Activated CD4-positive, alpha-beta T cell treated with anti-CD3 and anti-CD28 coated beads, Interleukin-2, amount 10 ng/mL, durations not matched to agents 7 days and 5 days (primary cell): ENCODE data around the gene UBTD1. TPM values are rescaled to one million over a fixed set of nuclear protein-coding genes. Genes with fewer than 3 reads are reported as not detected.

Source experiments
- CTCF ChIA-PET: fragments of 350-600 bp; sonication (Branson Sonifier 250); formaldehyde crosslinking; loops from one replicate; lab custom pipeline; 2021; ENCODE audit warnings: antibody characterized with exemption; lab: Charles Lee
- POLR2A ChIA-PET: fragments of 350-600 bp; sonication (Branson Sonifier 250); formaldehyde crosslinking; loops from one replicate; lab custom pipeline; 2021; ENCODE audit warnings: antibody characterized with exemption; lab: Charles Lee
- DNase-seq: peaks from one replicate; pipeline ENCODE4 v3.0.0-alpha.2; 2020
- H3K27ac Mint-ChIP-seq: one replicate; pipeline ENCODE4 v1.8.0; 2021; ENCODE audit warnings: mild to moderate bottlenecking, moderate library complexity, mixed read lengths
- H3K27me3 Mint-ChIP-seq: one replicate; pipeline ENCODE4 v1.8.0; 2021; ENCODE audit warnings: mixed read lengths
- H3K36me3 Mint-ChIP-seq: one replicate; pipeline ENCODE4 v1.8.0; 2021; ENCODE audit warnings: low read depth, mixed read lengths
- H3K4me1 Mint-ChIP-seq: one replicate; pipeline ENCODE4 v1.8.0; 2021; ENCODE audit warnings: mixed read lengths
- H3K4me3 Mint-ChIP-seq: one replicate; pipeline ENCODE4 v1.8.0; 2021; ENCODE audit warnings: mild to moderate bottlenecking, moderate library complexity, mixed read lengths
- H3K9me3 Mint-ChIP-seq: one replicate; pipeline ENCODE4 v1.8.0; 2021; ENCODE audit warnings: mixed read lengths
- total RNA-seq, 2 experiments: library from RNA; stranded (reverse); gene quantifications; one replicate each; pipeline ENCODE4 v1.2.3, GENCODE V29; 2021

UBTD1 gene
- total RNA-seq, 2 experiments from 2014 or later, result 0.50 to 0.72 TPM

- Mint-ChIP-seq H3K27ac (no peak overlapping the region), H3K9me3 (peaks cover 3% of the 10 kb centered on the region), H3K4me1 (peaks cover 3% of the 10 kb centered on the region), H3K4me3 (no peak overlapping the region), H3K27me3 (no peaks in the 10 kb centered on the region), H3K36me3 (no peaks in the 10 kb centered on the region)
- no peak for DNase-seq
- CTCF ChIA-PET, result interaction anchor here (0.6 kb wide), 1 partner anchor 17 kb away, joined by 4 read pairs; no protein-coding TSS in a partner anchor
- POLR2A ChIA-PET, result no interaction called here
These were observed 66.1 kb downstream of the UBTD1 start for GRCh38 chr10:97564776-97565175.

- no peak for DNase-seq
- POLR2A ChIA-PET, result no interaction called here
- Mint-ChIP-seq H3K9me3 (peaks cover 3% of the 10 kb centered on the region), H3K27ac (no peak overlapping the region), H3K27me3 (no peaks in the 10 kb centered on the region), H3K4me3 (no peak overlapping the region), H3K4me1 (no peaks in the 10 kb centered on the region), H3K36me3 (no peaks in the 10 kb centered on the region)
- CTCF ChIA-PET, result no interaction called here
These were observed 67.7 kb downstream of the UBTD1 start for GRCh38 chr10:97566336-97566996.

GRCh38 chr10:97567891-97568290 is 69.2 kb downstream of the UBTD1 start:
- no peak for DNase-seq
- Mint-ChIP-seq H3K9me3 (no peaks in the 10 kb centered on the region), H3K27me3 (no peaks in the 10 kb centered on the region), H3K4me3 (no peak overlapping the region), H3K36me3 (no peaks in the 10 kb centered on the region), H3K4me1 (no peaks in the 10 kb centered on the region), H3K27ac (no peak overlapping the region)
- POLR2A ChIA-PET, result no interaction called here
- CTCF ChIA-PET, result interaction anchor here (1.7 kb wide), 1 partner anchor 50 kb away, joined by 3 read pairs; no protein-coding TSS in a partner anchor

- no peak overlapping the region for H3K4me3 Mint-ChIP-seq
- no peaks in the 10 kb centered on the region for H3K36me3 Mint-ChIP-seq
- no peaks in the 10 kb centered on the region for H3K27me3 Mint-ChIP-seq
- no peaks in the 10 kb centered on the region for H3K9me3 Mint-ChIP-seq
- no peak overlapping the region for H3K27ac Mint-ChIP-seq
- DNase-seq, result no peak
- POLR2A ChIA-PET, result no interaction called here
- no peaks in the 10 kb centered on the region for H3K4me1 Mint-ChIP-seq
- CTCF ChIA-PET, result no interaction called here
These were observed 71.5 kb downstream of the UBTD1 start for GRCh38 chr10:97570146-97570788.

GRCh38 chr10:97570789-97571471 is 72.2 kb downstream of the UBTD1 start:
- H3K27ac Mint-ChIP-seq, result no peak overlapping the region
- POLR2A ChIA-PET, result no interaction called here
- no peak for DNase-seq
- CTCF ChIA-PET, result interaction anchor here (1.2 to 2.3 kb wide), 7 partner anchors 10 to 95 kb away, joined by 3 to 11 read pairs (median 8); no protein-coding TSS in a partner anchor
- no peak overlapping the region for H3K4me3 Mint-ChIP-seq
- no peaks in the 10 kb centered on the region for H3K36me3 Mint-ChIP-seq
- no peaks in the 10 kb centered on the region for H3K4me1 Mint-ChIP-seq
- no peaks in the 10 kb centered on the region for H3K27me3 Mint-ChIP-seq
- no peaks in the 10 kb centered on the region for H3K9me3 Mint-ChIP-seq

- ChIA-PET CTCF (interaction anchor here (0.6 to 2.5 kb wide), 14 partner anchors 10 to 153 kb away, joined by 3 to 11 read pairs (median 5); partner anchors contain the start of genes C10orf62 and HOGA1), POLR2A (no interaction called here)
- no peak overlapping the region for H3K4me3 Mint-ChIP-seq
- no peaks in the 10 kb centered on the region for H3K9me3 Mint-ChIP-seq
- H3K27me3 Mint-ChIP-seq, result no peaks in the 10 kb centered on the region
- DNase-seq, result no peak
- H3K36me3 Mint-ChIP-seq, result no peaks in the 10 kb centered on the region
- no peaks in the 10 kb centered on the region for H3K4me1 Mint-ChIP-seq
- H3K27ac Mint-ChIP-seq, result no peak overlapping the region
These were observed 72.9 kb downstream of the UBTD1 start for GRCh38 chr10:97571622-97572021.

- Mint-ChIP-seq H3K36me3 (no peaks in the 10 kb centered on the region), H3K4me1 (no peaks in the 10 kb centered on the region), H3K4me3 (no peak within 1 kb of the TSS), H3K27ac (no peak within 1 kb of the TSS), H3K27me3 (no peaks in the 10 kb centered on the region), H3K9me3 (no peaks in the 10 kb centered on the region)
- POLR2A ChIA-PET, result no interaction called here
- CTCF ChIA-PET, result interaction anchor here (0.6 to 2.5 kb wide), 15 partner anchors 9 to 152 kb away, joined by 3 to 11 read pairs (median 5); partner anchors contain the start of genes C10orf62 and HOGA1
- DNase-seq, result peak; percentile 71
These were observed 73.7 kb downstream of the UBTD1 start, which contains the start of gene ANKRD2 for GRCh38 chr10:97572214-97572989. ANKRD2 (plus strand) TSS chr10:97572779; CDS start chr10:97572789, 10 bp downstream.

- Mint-ChIP-seq H3K9me3 (no peaks in the 10 kb centered on the region), H3K4me1 (no peaks in the 10 kb centered on the region), H3K27ac (no peak overlapping the region), H3K4me3 (no peak overlapping the region), H3K36me3 (no peaks in the 10 kb centered on the region), H3K27me3 (no peaks in the 10 kb centered on the region)
- no peak for DNase-seq
- ChIA-PET POLR2A (no interaction called here), CTCF (interaction anchor here (1.0 to 2.5 kb wide), 7 partner anchors 11 to 40 kb away, joined by 4 to 11 read pairs (median 8); partner anchors contain the start of genes C10orf62 and HOGA1)
These were observed 74.3 kb downstream of the UBTD1 start for GRCh38 chr10:97573021-97573420.

- ChIA-PET CTCF (interaction anchor here (1.0 to 2.5 kb wide), 3 partner anchors 16 to 23 kb away, joined by 5 to 9 read pairs (median 7); partner anchors contain the start of gene C10orf62), POLR2A (no interaction called here)
- no peak for DNase-seq
- Mint-ChIP-seq H3K27ac (no peak overlapping the region), H3K9me3 (no peaks in the 10 kb centered on the region), H3K4me1 (no peaks in the 10 kb centered on the region), H3K36me3 (no peaks in the 10 kb centered on the region), H3K27me3 (no peaks in the 10 kb centered on the region), H3K4me3 (no peak overlapping the region)
These were observed 74.9 kb downstream of the UBTD1 start for GRCh38 chr10:97573672-97574071.

- no peak overlapping the region for H3K4me3 Mint-ChIP-seq
- no peak for DNase-seq
- H3K36me3 Mint-ChIP-seq, result no peaks in the 10 kb centered on the region
- ChIA-PET CTCF (interaction anchor here (0.9 to 1.5 kb wide), 6 partner anchors 10 to 143 kb away, joined by 3 to 7 read pairs (median 4); partner anchors contain the start of gene HOGA1), POLR2A (no interaction called here)
- no peaks in the 10 kb centered on the region for H3K4me1 Mint-ChIP-seq
- peaks cover 1% of the 10 kb centered on the region for H3K27me3 Mint-ChIP-seq
- H3K9me3 Mint-ChIP-seq, result no peaks in the 10 kb centered on the region
- H3K27ac Mint-ChIP-seq, result no peak overlapping the region
These were observed 75.8 kb downstream of the UBTD1 start for GRCh38 chr10:97574374-97575126.

- Mint-ChIP-seq H3K27ac (no peak overlapping the region), H3K4me3 (no peak overlapping the region), H3K9me3 (no peaks in the 10 kb centered on the region), H3K27me3 (peaks cover 1% of the 10 kb centered on the region), H3K36me3 (no peaks in the 10 kb centered on the region), H3K4me1 (no peaks in the 10 kb centered on the region)
- no peak for DNase-seq
- POLR2A ChIA-PET, result no interaction called here
- CTCF ChIA-PET, result interaction anchor here (0.9 to 1.5 kb wide), 7 partner anchors 9 to 142 kb away, joined by 3 to 5 read pairs (median 4); partner anchors contain the start of gene HOGA1
These were observed 76.5 kb downstream of the UBTD1 start for GRCh38 chr10:97575127-97575668.
